ENCODE measurements around the gene ZDHHC5. TPM values are rescaled to one million over a fixed set of nuclear protein-coding genes. Genes with fewer than 3 reads are reported as not detected.
"Not testable (repeated sequence)": the region's sequence is repeated elsewhere in the genome, so short reads cannot be mapped to it uniquely, and the experiment has no call there.

The ZDHHC5 gene
- total RNA-seq, 1 donor from 2014 or later, result 42.3 TPM

DNA sequence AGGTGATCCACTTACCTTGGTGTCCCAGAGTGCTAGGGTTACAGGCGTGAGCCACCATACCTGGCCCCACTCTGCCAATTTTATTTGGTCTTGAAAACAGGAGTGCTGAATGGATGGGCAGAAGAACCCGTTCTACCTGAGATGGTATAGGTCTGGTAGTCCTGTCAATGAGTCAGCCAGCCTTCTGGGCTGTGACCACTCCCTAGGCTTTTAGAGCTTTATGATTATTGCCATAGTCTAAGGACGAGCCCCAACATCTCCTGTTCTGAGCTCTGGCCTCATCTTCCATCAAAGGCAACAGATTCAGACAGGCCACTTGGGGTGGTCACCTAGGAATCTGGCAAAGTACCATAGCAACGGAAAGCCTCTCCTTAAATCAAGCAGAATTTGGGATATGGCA, 11.5 kb downstream of the ZDHHC5 start:
- no peak overlapping the region for H3K4me3 Mint-ChIP-seq (ENCODE audit: unreplicated experiment)
- no peaks in the 10 kb centered on the region for H3K36me3 Mint-ChIP-seq (ENCODE audit: unreplicated experiment)
- TF ChIP-seq, protein P1, sequence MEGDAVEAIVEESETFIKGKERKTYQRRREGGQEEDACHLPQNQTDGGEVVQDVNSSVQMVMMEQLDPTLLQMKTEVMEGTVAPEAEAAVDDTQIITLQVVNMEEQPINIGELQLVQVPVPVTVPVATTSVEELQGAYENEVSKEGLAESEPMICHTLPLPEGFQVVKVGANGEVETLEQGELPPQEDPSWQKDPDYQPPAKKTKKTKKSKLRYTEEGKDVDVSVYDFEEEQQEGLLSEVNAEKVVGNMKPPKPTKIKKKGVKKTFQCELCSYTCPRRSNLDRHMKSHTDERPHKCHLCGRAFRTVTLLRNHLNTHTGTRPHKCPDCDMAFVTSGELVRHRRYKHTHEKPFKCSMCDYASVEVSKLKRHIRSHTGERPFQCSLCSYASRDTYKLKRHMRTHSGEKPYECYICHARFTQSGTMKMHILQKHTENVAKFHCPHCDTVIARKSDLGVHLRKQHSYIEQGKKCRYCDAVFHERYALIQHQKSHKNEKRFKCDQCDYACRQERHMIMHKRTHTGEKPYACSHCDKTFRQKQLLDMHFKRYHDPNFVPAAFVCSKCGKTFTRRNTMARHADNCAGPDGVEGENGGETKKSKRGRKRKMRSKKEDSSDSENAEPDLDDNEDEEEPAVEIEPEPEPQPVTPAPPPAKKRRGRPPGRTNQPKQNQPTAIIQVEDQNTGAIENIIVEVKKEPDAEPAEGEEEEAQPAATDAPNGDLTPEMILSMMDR (IDR thresholded peaks at IDR 0.05; ENCODE audit: partially characterized antibody, unreplicated experiment), result no peak
- H3K9me3 Mint-ChIP-seq (ENCODE audit: unreplicated experiment), result no peaks in the 10 kb centered on the region
- H3K27ac Mint-ChIP-seq (ENCODE audit: unreplicated experiment), result no peak overlapping the region
- H3K4me1 Mint-ChIP-seq (ENCODE audit: low read depth, unreplicated experiment), result no peaks in the 10 kb centered on the region
- no peak for DNase-seq
- no peaks in the 10 kb centered on the region for H3K27me3 Mint-ChIP-seq (ENCODE audit: unreplicated experiment)

DNA sequence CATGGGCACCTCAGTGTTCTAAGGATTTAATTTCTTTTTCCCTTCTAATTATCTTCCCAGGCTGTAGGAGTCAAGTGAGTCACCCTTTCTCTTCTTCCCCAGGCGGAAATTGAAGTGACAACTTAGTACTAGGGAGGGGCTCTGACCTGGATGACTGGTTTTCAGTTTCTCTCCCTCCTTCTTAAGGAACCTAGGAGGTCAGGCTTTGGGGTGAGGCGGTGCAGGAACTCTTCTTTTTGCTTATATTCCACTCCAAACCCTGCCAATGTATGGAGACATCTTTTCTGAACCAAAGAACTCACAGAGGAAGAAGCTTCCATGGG, 12.6 kb downstream of the ZDHHC5 start:
- TF ChIP-seq, protein P1 (IDR thresholded peaks at IDR 0.05; ENCODE audit: partially characterized antibody, unreplicated experiment), result no peak
- no peak overlapping the region for H3K4me3 Mint-ChIP-seq (ENCODE audit: unreplicated experiment)
- H3K36me3 Mint-ChIP-seq (ENCODE audit: unreplicated experiment), result no peaks in the 10 kb centered on the region
- DNase-seq, result no peak
- H3K4me1 Mint-ChIP-seq (ENCODE audit: low read depth, unreplicated experiment), result no peaks in the 10 kb centered on the region
- no peaks in the 10 kb centered on the region for H3K9me3 Mint-ChIP-seq (ENCODE audit: unreplicated experiment)
- no peak overlapping the region for H3K27ac Mint-ChIP-seq (ENCODE audit: unreplicated experiment)
- no peaks in the 10 kb centered on the region for H3K27me3 Mint-ChIP-seq (ENCODE audit: unreplicated experiment)

DNA sequence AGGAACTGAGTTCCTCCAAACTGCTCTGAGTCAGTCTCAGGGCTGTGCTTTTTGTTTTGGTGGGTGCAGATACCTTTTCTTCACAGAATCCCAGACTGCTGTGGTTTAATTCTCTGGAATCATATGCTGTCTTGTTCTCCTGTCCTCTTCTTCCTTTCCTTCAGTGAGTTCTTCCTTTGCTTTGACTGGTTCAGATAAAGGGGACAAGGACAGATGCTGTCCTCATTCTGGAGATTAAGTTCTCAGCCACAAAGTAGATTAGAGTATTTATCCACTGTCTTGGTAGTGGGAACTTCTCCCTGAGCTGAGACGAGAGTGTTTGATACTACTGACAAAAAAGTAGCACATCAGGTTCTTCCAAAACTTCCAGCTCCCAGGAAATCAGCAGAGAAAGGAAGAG, 13.3 kb downstream of the ZDHHC5 start:
- H3K27ac Mint-ChIP-seq (ENCODE audit: unreplicated experiment), result no peak overlapping the region
- H3K9me3 Mint-ChIP-seq (ENCODE audit: unreplicated experiment), result no peaks in the 10 kb centered on the region
- H3K36me3 Mint-ChIP-seq (ENCODE audit: unreplicated experiment), result no peaks in the 10 kb centered on the region
- no peak overlapping the region for H3K4me3 Mint-ChIP-seq (ENCODE audit: unreplicated experiment)
- no peaks in the 10 kb centered on the region for H3K27me3 Mint-ChIP-seq (ENCODE audit: unreplicated experiment)
- TF ChIP-seq, protein P1 (IDR thresholded peaks at IDR 0.05; ENCODE audit: partially characterized antibody, unreplicated experiment), result no peak
- H3K4me1 Mint-ChIP-seq (ENCODE audit: low read depth, unreplicated experiment), result no peaks in the 10 kb centered on the region
- no peak for DNase-seq

DNA sequence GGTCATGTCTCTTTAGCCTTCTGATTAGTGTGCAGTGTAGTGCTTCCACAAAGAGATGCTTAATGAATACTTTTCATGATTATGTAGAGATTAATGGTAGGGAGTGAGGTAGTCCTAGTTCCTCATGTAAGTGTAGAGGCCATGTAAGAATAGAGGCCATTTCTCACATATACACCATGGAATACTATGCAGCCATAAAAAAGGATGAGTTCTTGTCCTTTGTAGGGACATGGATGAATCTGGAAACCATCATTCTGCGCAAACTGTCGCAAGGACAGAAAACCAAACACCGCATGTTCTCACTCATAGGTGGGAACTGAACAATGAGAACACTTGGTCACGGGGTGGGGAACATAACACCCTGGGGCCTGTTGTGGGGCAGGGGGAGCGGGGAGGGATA, 22.6 kb downstream of the ZDHHC5 start:
- peaks cover 14% of the 10 kb centered on the region for H3K36me3 Mint-ChIP-seq (ENCODE audit: unreplicated experiment)
- not testable (repeated sequence) for DNase-seq; H3K27ac Mint-ChIP-seq (ENCODE audit: unreplicated experiment); H3K4me1 Mint-ChIP-seq (ENCODE audit: low read depth, unreplicated experiment); H3K27me3 Mint-ChIP-seq (ENCODE audit: unreplicated experiment); H3K4me3 Mint-ChIP-seq (ENCODE audit: unreplicated experiment); H3K9me3 Mint-ChIP-seq (ENCODE audit: unreplicated experiment)

DNA sequence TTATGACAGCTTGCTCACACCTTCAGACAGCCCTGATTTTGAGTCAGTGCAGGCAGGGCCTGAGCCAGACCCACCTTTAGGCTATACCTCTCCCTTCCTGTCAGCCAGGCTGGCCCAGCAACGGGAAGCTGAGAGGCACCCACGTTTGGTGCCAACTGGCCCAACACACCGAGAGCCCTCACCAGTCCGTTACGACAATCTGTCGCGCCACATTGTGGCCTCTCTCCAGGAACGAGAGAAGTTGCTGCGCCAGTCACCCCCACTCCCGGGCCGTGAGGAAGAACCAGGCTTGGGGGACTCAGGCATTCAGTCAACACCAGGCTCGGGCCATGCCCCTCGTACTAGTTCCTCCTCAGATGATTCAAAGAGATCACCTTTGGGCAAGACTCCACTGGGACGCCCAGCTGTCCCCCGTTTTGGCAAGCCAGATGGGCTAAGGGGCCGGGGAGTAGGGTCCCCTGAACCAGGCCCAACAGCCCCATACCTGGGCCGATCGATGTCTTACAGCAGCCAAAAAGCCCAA, 31.0 kb downstream of the ZDHHC5 start:
- Mint-ChIP-seq H3K27me3 (ENCODE audit: unreplicated experiment) (no peaks in the 10 kb centered on the region), H3K27ac (ENCODE audit: unreplicated experiment) (peak overlapping the region; percentile 38), H3K9me3 (ENCODE audit: unreplicated experiment) (no peaks in the 10 kb centered on the region), H3K4me3 (ENCODE audit: unreplicated experiment) (no peak overlapping the region), H3K4me1 (ENCODE audit: low read depth, unreplicated experiment) (no peaks in the 10 kb centered on the region), H3K36me3 (ENCODE audit: unreplicated experiment) (no peaks in the 10 kb centered on the region)
- no peak for DNase-seq
- TF ChIP-seq, protein P1 (IDR thresholded peaks at IDR 0.05; ENCODE audit: partially characterized antibody, unreplicated experiment), result no peak

DNA sequence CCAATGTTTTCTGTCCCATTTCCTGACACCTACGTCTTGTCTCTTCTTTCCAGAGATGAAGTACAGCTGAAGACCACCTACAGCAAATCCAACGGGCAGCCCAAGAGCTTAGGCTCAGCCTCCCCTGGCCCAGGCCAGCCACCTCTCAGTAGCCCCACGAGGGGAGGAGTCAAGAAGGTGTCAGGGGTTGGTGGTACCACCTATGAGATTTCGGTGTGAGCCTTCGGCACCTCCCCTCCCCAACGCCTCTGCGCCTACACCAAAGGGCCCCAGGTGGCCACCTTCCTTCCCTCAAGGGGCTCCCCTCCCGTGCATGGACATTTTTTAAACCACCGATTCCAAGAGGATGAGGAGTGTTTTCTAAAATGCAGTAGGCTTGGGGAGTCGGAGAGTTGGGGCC, 31.9 kb downstream of the ZDHHC5 start:
- no peaks in the 10 kb centered on the region for H3K9me3 Mint-ChIP-seq (ENCODE audit: unreplicated experiment)
- no peak overlapping the region for H3K27ac Mint-ChIP-seq (ENCODE audit: unreplicated experiment)
- H3K27me3 Mint-ChIP-seq (ENCODE audit: unreplicated experiment), result no peaks in the 10 kb centered on the region
- no peaks in the 10 kb centered on the region for H3K4me1 Mint-ChIP-seq (ENCODE audit: low read depth, unreplicated experiment)
- TF ChIP-seq, protein P1 (IDR thresholded peaks at IDR 0.05; ENCODE audit: partially characterized antibody, unreplicated experiment), result no peak
- no peak for DNase-seq
- H3K36me3 Mint-ChIP-seq (ENCODE audit: unreplicated experiment), result no peaks in the 10 kb centered on the region
- H3K4me3 Mint-ChIP-seq (ENCODE audit: unreplicated experiment), result no peak overlapping the region
